GM18861 (cell line): ENCODE results near the gene RIC3.

ENCODE experiments used
- ATAC-seq: cut with Tn5 transposase; IDR thresholded peaks from one replicate; pipeline ENCODE4 v1.9.1; 2021; ENCODE audit not compliant: unreplicated experiment

Gene RIC3

DNA sequence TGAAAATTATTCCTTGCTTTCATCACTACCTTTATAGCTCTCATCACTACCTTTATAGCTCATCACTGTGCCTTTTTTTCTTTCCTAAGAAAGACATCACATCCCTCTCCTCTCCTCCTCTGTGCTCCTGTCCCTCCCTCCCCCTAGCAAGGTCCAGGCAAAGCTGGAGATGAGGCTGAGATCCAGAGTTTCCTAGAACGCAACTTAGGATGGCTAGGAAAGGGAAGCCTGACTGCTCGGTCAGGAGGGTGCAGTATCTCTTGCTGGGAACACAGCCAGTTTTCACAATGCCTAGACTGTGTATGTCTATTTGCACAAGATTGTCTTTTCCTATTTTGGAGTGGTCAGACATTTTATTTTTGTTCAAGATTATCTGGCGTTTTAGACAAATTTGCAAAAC, 63.2 kb downstream of the RIC3 start:
- ATAC-seq = no peak

DNA sequence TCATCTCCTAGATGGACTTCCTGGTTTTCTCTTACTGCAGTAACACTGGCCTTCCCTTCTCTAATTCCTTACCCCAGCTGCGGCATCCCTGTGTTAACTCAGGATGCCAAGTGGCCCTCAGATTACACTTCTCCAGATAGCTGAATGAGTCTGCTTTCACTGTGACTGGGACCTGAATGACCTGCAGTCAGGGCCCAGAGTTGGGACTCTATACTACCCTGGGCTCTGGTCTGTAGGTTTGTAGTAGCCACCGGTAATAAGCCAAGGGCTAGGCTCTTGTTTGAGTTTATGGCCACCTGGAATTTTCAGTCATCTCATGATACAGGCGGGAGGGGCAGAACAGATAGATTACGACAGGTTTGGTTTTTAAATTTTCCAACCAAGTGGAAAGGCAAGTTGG, 63.7 kb downstream of the RIC3 start:
- no peak for ATAC-seq

DNA sequence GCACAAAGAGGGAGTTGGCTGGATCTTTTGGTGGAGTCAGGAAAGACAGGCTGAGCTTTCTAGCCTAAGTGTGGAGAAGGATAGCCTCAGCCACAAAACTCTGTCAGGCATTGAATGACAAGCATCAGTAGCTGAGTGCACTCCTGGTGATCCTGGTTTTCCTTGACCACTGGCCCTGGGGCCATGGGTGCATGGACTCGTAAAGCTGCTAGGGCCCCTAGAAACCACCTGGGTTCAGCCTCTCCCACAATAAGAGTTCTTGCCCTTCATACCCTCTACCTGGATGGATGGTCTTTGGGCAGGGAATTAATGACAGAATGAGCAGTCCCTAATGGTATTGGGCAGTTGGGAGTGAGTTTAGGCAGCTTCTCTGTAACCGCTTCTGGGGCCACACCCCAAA, 64.9 kb downstream of the RIC3 start:
- ATAC-seq = no peak

DNA sequence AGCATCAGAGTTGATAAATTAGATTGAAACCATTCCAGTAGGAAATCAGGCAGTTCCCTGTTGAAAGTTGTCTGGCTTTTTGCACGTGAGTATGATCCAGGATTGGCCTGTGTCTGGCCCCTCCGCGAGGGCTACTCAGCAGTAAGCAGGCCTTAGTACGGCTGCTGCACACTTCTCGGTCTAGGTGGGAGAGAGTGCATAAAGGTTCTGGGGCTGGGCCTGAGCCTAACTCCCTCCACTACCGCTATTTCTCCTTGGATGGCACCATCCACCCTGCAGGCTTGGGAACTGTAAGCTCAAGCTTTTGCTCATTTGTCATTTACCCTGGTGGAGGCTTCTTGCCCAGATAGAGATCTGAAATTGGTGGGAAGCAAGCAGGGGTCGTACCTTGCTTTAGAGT, 65.9 kb downstream of the RIC3 start:
- ATAC-seq = no peak

DNA sequence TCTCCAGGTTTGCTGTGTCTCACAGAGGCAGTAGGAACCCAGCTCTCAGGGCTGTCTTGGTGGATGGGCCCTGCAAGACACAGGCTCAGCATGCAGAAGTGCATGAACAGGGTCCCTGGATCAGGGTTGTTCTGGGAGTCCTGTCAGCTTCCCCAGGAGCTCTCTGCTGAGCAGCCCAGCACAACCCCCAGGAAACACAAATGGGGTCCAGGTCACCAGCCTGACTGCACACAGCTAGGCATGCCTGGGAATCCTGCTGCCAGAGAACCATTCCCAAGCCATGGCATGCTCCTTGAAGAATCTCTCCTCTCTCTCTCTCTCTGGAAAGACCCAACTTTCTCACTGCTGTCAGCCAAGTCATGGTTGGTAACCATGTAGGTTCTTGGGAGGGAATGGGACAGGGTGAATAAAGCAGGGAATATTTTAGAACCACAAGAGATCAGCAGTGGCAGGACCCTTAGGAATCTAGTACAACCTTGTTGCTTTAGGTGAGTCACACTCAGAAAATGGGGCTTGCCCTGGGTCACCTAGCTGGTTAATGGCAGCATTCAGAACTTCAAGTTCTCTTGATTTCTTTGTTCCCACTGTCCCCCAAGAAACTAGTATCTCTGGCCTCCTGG, 66.4 kb downstream of the RIC3 start:
- no peak for ATAC-seq

DNA sequence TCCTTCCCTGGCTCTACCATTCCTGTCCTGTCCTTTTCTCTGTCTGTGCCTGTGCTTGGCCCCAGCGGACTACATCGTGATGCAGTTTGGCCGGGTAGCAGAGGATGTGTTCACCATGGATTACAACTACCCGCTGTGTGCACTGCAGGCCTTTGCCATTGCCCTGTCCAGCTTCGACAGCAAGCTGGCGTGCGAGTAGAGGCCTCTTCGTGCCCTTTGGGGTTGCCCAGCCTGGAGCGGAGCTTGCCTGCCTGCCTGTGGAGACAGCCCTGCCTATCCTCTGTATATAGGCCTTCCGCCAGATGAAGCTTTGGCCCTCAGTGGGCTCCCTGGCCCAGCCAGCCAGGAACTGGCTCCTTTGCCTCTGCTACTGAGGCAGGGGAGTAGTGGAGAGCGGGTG, 67.4 kb downstream of the RIC3 start:
- no peak for ATAC-seq

DNA sequence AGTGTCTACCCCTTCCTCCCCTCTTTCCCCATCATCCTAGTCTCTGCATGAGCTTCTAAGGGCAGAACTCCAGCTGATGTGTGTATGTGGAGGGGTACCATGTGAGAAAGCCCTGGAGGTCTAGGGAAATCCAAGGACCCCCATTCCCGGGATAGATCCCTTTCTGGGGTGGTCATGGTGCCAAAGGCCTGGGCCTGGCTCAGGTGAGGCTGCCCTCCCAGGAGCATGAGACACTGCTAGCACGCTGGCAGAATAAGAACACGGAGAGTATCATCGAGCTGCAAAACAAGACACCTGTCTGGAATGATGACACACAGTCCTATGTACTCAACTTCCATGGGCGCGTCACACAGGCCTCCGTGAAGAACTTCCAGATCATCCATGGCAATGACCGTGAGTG, 68.2 kb downstream of the RIC3 start:
- no peak for ATAC-seq

DNA sequence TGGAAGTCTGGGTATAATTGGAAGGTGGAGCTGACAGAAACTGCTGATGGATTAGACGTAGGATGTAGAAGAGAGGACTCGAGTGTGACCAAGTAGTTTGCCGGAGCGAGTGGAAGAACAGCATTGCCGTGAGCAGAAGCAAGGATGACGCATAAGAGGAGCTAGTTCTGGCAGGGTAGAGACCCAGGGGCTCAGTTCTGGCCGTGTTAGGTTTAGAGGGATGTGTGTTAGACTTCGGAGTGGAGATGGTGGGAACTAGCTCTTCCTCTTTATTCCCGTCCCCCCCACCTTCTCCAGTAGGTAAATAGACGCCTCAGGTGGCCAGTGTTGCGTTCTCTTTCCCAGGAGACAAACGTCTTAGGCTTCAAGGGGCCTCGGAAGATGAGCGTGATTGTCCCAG, 68.7 kb downstream of the RIC3 start:
- ATAC-seq = no peak

DNA sequence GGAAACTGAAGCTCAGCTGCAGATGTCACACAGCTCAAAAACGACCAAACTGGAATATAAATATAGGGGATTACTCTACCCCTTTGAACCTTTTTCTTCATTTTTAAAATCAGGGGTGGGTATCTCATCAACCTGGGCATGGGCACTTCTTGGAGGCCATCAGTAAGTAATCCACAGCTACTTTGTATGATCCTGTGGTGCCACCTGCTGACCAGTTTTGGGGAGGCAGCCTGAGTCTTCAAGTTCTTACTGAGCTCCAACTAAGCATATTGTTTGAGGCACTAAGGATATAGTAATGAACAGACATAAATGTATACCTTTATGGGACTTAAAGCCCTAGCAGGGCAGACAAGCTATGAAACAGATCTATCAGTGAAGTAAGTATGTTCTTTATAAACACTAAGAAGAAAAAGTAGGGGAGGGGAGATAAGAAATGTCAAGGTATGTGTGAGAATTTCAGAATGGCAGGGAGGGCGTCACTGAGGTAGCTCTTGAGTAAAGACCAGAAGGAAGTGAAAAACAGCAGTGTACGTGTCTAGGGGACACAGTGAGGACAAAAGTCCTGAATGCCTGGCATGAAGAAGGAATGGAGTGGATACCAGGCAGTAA, 69.4 kb downstream of the RIC3 start:
- peak; percentile 56 for ATAC-seq

DNA sequence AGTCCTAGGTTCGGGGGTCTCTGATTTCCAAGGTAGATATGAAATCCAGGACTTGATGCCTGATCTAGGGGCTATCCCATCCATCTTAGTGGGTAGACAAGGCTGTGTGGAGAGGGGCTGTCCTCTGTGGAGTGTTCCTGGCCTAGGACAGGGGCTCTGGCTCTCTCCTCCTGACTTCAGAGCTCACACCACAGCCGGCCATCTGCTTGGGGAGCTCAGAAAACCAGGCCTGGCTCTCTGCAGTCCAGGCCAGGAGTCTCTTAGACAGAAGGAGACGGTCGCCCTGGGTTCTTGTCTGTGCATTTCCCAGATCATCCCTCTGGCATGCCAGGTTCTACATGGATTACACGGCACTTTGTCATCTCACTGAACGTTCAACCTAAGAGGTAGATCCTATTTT, 69.9 kb downstream of the RIC3 start:
- no peak for ATAC-seq

DNA sequence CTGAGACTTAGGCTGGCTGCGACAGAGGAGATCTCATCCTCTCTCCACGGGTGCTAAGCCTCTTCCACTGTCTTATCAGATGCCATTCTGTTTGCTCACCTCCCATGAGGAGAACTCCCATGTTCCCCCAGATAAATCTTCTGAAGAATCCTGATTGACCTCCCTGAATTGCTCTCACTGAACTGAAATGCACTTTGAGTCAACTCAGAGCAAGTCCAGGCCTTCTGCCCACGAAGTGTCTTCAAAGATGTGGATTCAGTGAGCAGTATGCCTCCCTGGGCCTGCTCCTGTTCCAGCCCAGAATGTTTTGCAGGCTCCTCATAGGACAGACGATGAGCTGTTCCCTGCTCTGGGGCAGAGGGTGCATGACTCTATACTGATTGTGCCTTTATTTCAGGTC, 70.5 kb downstream of the RIC3 start:
- no peak for ATAC-seq

DNA sequence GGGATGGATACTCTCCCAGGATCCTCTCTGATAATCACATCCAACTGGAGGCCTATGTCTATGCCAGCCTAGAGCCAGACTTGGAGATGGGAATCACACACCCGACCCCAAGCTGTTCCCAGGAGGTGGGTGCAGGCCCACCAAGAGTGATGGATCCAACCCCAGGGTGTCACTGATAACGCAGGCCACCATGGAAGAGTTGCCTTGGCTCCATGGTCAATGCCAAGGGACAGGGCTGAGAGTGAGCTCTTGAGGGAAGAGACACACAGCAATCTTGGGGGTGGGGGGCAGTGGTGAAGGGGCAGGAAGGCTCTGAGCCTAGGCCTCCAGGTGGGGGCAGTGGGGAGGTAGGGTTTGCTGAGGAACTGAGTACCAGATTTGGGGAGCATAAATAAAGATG, 70.9 kb downstream of the RIC3 start:
- no peak for ATAC-seq

DNA sequence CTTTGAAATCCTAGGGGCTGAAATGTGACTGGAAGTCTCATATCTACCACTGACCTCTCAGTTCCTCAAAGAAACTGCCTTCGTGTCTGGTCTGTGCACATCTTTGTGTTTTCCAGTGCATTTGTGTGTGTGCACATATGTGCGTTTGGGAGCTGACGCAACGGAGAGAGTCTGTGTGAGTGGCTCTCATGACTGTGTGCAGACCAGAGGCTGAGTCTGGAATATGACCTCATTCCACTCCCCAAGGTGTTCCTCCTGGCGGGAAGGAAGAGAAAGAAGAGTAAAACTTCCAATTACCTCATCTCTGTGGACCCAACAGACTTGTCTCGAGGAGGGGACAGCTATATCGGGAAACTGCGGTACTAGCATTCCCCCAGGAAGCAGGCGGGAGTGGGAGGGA, 71.4 kb downstream of the RIC3 start:
- ATAC-seq = no peak

DNA sequence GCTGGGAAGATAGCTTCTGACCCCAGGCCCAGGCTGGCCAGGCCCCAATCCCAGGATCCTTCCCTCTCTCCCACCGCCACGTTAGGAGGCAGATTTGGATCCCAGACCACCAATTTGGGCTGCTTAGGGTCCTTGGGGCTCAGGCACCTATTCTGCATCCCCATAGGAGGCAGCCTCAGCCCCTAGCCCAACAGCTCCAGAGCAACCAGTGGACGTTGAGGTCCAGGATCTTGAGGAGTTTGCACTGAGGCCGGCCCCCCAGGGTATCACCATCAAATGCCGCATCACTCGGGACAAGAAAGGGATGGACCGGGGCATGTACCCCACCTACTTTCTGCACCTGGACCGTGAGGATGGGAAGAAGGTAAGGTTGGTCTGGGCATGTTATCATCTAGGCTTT, 71.8 kb downstream of the RIC3 start:
- ATAC-seq = no peak

DNA sequence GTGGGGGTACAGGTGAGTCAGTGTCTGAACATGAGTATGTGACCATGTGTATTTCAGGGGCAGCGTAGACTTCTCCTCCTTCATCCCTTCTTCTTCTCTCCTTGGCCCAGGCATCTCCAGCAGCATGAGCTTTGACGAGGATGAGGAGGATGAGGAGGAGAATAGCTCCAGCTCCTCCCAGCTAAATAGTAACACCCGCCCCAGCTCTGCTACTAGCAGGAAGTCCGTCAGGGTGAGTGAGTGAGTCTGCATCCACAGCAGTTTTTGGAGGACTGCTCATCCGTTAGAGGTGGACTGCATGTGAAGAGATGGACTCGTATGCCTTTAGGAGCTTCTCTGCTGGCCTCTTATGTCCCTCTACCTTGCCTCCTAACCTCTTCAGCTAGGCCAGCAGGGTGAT, 72.2 kb downstream of the RIC3 start:
- no peak for ATAC-seq

DNA sequence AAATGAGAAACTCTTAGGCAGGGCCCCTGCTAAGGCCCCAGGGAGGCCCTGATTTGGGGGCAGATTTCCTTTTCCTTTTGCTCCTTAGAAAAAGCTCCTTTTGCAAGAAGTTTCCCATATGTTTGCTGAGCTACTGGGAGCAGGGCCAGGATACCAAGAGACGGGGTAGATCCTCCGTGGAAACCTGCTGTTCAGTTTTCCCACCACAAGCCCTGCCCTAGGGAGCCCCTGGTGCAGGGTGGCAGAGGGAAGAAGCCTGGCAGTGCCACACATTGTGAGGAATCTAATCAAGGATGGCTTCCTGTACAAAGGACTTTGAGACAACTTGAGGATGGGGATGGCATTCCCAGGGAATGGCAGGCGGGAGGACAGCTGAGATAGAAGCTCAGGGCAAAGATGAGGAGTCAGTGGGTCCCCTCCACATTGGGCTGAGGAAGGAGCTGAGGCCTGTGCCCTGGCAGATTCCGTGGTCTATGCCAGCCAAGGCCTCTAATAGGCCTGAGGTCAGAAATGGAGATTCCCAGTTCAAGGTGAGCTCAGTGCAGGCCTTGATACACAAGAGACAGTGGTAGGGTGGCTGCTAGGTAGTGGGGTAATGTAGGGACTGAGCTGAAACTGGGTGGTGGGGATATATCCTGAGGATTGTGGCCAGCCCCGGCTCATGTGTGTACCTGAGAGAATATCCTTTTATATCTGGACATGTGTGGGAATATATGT, 72.9 kb downstream of the RIC3 start:
- no peak for ATAC-seq

DNA sequence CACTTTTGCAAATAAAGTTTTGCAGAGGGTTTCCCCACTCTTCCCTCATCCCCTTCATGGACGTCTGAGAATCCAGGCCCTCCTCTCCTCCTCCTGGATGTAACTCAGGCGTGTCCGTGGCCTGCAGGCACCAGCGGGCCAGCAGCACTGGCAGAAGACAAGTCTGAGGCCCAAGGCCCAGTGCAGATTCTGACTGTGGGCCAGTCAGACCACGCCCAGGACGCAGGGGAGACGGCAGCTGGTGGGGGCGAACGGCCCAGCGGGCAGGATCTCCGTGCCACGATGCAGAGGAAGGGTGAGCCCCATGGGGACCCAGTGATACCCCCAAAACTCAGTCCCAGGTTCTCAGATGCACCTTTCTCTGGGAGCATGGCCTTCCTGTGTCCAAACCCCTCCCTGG, 73.5 kb downstream of the RIC3 start:
- no peak for ATAC-seq

DNA sequence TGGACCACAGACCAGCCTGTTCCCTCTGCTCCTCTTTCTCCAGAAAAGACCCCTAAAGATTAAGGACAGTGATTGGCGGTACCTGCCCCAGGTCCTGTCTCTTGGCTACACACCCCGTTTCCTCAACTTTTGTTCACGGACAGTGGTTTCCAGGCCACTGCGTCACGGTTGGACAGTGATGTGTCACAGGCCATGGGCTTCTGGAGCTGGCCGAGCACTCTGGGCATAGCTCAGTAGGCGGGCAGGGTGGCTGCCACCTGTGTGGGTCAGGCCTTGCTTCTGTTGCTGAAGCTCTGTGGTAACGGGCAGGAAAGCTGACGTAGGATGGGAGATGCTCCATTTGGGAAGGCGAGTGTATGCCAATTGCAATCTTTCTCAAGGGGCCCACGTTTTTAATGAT, 74.2 kb downstream of the RIC3 start:
- no peak for ATAC-seq

DNA sequence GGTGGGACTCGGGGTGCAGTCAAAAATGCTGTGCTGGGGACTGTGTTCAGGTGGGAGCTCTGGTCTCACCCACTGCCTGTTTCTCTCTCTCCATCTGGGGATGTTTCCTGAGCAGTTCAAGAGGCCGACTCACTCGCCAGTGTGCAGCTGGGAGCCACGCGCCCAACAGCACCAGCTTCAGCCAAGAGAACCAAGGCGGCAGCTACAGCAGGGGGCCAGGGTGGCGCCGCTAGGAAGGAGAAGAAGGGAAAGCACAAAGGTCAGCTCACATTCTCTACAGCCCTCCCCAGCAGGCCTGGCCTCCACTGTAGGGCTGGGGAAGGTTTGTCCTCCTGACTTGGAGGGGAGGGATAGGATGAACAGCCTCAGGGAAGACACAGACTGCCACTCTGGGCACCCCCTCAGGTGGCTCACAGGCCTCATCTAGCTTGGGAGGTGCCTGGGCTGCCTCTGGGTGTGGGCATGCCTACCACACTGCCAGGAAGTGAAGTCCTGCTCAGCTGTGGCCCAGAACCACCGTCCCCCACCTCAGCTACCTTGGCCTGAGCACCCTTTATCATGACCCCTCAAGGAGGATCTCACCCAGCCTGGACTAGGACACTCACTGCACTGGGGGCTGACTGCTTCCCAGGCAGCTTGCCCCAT, 74.8 kb downstream of the RIC3 start:
- no peak for ATAC-seq

DNA sequence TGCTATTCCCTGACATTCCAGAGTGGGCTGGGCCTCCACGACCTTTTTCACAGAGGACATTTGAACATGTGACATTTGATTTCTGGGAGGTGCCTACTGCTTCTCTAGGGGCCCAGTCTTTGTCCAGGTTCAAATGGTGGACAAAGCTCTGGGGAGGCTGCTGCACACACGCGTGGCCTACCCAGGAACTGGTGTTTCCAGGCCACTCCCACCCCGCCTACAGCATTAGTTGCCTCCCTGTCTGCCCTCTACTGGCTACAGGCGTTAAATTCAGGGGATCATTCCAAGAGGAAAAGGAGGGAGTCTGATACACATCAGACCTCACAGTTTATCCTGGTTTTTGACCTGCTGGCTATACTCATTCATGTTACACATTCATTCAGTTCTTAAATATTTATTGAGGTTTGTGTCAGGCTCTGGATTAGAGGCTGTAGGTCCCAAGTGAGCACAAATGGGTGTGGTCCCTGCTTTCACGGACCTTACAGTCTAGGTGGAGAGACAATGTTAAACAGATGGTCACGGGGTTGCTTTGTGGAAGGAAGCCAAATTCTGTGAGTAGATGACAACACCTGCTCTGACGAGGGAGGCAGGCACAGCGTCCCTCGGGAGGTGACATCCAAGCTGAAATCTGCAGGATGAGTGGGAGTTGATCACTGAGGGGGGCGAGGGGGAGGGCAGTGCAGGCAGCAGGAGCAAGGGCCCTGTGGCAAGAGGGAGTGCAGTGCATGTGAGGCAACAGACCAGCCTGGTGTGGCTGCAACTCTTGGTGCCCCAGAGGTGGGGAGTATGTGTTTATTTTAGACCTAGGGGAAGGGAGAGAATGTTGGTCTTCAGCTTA, 76.0 kb downstream of the RIC3 start:
- peak; percentile 79 for ATAC-seq

DNA sequence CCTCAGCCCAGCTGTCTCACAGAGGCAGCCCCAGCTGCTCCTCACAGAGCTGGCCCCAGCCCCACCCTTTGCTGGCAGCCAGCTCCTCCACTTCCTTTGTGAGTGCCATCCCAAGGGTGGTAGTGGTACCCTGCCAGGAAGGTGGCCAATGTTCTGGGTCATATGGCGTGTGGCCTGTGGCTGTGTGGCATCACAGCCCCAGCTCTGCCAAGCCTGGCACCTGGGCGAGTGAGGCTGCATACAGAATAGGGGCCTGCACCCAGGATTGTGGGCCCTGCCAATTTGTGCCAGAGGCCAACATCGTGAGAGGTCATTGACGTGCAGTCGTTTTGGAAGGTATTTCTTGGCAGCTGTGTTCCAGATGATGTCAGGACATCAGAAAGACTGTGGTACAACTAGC, 77.1 kb downstream of the RIC3 start:
- ATAC-seq = no peak
